Epithelial cell of esophagus (primary cell): Measurements from ENCODE around the gene WBP1L.
A peak's percentile ranks its signal among the peaks of the same experiment; 100 is the strongest.
"Not testable (repeated sequence)": the region's sequence is repeated elsewhere in the genome, so short reads cannot be mapped to it uniquely, and the experiment has no call there.

Source experiments
- DNase-seq: peaks from one replicate; pipeline ENCODE4 v3.0.0; 2010; ENCODE audit warnings: low read depth
- H3K4me3 ChIP-seq: 2 replicates; pipeline ENCODE4 v1.5.1; 2011; ENCODE audit warnings: mild to moderate bottlenecking, low read length, control low read depth
- TF ChIP-seq, protein P1 (sequence below): IDR thresholded peaks from 2 replicates; pipeline ENCODE4 v1.5.1; 2011; ENCODE audit warnings: low read depth, mild to moderate bottlenecking, low read length, control low read depth, inconsistent platforms; ENCODE audit not compliant: insufficient read depth; ENCODE audit errors: missing control alignments

WBP1L gene

GRCh38 chr10:102713814-102714620 is 29.7 kb upstream of the WBP1L start, which contains the start of gene ARL3:
ARL3 (minus strand) TSS chr10:102714397; CDS start chr10:102714275, 122 bp downstream.
- peak within 1 kb of the TSS; percentile 88 for H3K4me3 ChIP-seq
- TF ChIP-seq, protein P1, sequence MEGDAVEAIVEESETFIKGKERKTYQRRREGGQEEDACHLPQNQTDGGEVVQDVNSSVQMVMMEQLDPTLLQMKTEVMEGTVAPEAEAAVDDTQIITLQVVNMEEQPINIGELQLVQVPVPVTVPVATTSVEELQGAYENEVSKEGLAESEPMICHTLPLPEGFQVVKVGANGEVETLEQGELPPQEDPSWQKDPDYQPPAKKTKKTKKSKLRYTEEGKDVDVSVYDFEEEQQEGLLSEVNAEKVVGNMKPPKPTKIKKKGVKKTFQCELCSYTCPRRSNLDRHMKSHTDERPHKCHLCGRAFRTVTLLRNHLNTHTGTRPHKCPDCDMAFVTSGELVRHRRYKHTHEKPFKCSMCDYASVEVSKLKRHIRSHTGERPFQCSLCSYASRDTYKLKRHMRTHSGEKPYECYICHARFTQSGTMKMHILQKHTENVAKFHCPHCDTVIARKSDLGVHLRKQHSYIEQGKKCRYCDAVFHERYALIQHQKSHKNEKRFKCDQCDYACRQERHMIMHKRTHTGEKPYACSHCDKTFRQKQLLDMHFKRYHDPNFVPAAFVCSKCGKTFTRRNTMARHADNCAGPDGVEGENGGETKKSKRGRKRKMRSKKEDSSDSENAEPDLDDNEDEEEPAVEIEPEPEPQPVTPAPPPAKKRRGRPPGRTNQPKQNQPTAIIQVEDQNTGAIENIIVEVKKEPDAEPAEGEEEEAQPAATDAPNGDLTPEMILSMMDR, result no peak
- DNase-seq, result peak; percentile 98

DNA sequence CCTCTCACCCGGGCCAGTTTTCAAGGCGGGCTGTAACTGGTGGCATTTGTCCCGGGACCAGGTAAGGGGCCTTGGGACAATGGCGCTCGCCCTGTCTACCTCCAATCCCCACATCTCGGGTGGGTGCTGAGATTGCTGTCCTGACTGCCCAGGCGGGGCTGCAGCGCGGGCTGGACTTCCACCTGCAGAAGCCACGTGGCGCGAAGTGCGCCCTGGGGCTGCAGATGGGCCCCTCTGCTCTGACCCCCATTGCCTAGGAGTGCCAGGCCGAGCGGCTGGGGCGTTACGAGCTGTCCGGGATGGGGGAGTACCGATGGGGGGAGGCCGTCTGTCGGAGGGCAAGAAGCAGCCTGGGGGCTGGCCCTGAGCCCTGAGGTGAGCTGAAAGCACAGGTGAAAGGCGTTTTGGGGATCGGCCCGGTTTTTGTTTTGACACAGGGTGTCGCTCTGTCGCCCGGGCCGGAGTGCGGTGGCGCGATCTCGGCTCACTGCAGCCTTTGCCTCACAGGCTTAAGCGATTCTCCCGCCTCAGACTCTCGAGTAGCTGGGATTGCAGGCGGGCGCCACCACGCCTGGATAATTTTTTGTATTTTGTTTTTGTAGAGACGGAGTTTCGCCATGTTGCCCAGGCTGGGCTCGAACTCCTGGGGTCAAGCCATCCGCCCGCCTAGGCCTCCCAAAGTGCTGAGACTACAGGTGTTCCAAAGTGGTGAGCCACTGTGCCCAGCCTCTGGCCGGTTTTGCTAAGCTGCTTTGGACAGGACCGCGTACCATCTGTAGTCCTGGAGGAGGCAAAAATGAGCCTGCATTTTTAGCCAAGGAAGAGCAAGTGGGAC is 28.9 kb upstream of the WBP1L start, which contains the start of gene SFXN2:
TSS of gene SFXN2 (plus strand) at position 16 of the 835 bp plus-strand sequence. CDS start 12,001 bp downstream, outside the sequence.
- TF ChIP-seq, protein P1, result no peak
- peak within 1 kb of the TSS; percentile 88 for H3K4me3 ChIP-seq
- DNase-seq, result peak; percentile 6

DNA sequence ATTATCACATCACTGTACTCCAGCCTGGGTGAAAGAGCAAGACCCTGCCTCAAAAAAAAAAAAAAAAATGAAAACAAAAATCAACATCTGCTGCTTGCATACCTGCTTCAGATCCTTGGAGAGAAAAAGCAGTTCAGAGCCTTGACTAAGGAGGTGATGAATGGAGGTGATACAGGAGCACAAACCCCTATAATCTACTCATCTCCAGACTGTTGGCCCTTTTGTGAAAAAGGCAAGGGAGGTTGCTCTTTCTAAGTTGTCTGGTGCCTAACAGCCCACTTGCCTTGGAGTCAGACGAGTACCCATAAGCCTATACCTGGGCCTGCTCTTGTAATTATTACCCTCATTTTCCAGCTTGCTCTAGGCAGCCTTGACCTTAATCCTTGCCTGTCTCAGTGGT is 27.9 kb upstream of the WBP1L start:
- DNase-seq, result no peak
- H3K4me3 ChIP-seq, result no peak overlapping the region
- TF ChIP-seq, protein P1, result no peak

GRCh38 chr10:102716900-102717565 is 26.7 kb upstream of the WBP1L start:
- DNase-seq, H3K4me3 ChIP-seq: not testable (repeated sequence)

DNA sequence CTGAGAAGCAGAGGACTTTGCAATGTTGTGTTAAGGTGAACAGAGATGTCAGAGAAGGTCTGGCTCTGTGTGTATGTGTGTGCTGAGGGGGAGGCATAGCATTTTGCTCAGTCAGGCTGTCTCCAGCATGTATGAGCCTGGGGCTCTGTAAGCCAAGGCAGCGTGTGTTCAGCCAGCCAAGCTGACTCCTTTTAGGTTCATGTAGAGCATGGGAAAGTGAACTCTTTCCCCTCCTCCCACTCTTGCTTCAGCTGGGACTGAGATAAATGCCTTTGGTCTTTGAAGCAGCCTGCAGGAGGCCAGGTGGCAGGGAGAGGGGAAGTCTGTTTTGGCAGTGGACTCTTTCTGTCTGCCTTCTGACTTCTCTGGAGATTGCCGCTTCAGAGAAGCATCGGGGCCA is 25.5 kb upstream of the WBP1L start:
- no peak overlapping the region for H3K4me3 ChIP-seq
- peak; percentile 48 for DNase-seq
- TF ChIP-seq, protein P1, result no peak

DNA sequence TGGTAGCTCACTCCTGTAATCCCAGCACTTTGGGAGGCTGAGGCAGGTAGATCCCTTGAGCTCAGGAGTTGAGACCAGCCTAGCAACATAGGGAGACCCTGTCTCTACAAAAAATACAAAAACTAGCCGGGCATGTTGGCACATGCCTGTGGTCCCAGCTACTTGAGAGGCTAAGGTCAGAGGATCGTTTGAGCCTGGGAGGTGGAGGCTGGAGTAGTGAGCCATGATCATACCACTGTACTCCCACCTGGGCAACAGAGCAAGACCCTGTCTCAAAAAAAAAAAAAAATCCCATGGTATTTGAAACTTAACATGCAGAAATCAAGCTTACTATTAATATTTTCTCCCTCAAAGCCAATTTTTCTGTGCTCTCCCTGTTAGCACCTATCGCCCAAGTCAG is 23.4 kb upstream of the WBP1L start:
- TF ChIP-seq, protein P1, result no peak
- no peak for DNase-seq
- no peak overlapping the region for H3K4me3 ChIP-seq
